ENCODE measurements around the gene TKT.
"Not testable (repeated sequence)": the region's sequence is repeated elsewhere in the genome, so short reads cannot be mapped to it uniquely, and the experiment has no call there.

Gene TKT

DNA sequence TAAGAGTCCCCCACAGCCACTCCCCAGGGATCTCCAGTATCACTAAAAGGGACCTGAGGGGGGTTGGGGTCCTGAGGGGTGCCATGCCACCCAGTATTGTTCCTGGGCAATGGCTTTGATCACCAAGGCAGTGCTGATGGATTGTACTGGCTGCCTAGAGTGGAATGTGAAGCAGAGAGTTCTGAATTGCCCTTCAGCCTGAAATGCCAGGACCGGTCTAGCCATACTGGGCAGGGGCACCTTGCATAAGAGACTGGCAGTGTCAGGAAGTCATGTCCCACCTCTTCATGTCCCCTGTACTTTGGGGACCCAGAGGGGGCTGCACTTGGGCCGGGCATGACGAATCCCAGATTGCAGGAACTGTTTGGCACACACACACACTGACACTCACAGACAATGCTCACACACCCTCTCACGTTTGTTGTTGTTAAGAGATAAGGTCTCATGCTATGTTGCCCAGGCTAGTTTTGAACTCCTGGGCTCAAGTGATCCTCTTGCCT lies 4.5 kb upstream of the TKT start:
- DNase-seq (ENCODE audit: low read depth), result no peak

DNA sequence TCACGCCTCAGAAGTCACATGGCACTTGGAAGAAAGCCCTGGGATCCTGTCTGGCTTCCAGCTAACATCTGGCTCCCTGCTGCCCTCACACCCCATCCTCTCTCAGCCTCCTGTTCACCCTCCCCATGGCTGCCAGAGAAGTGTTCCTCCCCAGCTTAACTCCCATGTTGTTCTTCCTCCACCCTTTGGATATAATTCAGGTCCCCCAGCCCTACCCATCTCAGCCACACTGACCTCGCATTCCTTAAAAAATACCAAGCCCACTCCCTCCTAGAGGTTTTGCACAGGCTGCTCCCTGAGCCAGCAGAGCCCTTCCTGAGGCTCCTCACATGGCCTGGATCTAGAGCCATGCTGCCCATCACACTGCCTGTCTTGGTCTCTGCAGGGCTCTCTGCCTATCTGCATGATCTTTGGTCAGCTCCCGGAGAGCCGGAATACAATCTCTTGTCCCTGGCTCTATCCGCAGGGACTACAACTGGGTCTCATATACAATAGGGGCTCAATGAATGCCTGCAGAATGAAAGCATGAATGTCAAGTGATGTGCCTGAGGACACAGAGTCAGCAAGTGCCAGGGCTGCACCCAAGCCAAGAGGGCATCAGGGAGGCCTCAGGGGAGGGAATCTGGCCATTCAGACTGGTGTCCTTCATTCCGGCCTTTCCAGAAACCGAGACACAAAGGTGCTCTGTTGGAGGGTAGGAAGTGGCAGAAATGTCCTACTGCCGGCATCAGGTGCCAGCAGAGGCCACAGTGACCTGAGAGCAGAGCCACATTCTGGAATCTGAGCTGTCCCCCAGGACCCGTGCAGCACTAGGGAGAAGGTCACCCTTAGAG lies 3.8 kb upstream of the TKT start:
- DNase-seq (ENCODE audit: low read depth), result no peak

DNA sequence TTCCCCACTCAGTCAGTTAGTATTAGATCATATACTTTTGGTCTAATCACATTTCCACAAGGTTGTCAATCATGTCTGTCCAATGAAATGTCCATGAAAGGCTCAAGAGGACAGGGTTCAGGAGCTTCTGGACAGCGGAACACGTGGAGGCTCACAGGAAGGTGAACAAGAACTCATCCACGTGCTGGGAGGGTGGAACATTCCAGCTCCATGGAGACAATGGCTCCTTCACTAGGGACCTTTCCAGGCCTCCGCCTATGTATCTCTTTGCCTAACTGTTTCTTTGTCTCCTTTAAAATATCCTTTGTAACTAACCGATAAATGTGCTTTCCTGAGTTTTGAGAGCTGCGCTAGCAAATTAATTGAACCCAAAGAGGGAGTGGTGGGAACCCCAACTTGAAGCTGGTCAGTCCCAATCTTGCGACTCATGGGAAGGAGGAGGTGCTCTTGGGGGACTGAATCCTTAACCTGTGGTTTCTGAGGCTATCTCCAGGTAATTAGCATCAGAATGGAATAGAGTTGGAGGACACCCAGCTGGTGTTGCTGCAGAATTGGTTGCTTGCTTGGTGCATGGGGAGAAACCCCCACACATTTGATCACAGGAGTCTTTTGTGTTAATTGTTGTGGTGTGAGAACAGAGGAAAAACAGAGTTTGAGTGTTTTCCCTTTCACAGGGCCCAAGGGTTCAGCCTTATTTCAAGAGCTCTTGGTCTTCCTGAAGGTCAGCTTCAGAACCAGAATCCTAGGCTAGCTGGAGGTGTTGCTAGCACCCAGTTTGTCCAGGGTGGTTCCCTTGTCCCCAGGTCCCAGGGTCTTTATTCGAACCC lies 3.0 kb upstream of the TKT start:
- DNase-seq (ENCODE audit: low read depth), result no peak

DNA sequence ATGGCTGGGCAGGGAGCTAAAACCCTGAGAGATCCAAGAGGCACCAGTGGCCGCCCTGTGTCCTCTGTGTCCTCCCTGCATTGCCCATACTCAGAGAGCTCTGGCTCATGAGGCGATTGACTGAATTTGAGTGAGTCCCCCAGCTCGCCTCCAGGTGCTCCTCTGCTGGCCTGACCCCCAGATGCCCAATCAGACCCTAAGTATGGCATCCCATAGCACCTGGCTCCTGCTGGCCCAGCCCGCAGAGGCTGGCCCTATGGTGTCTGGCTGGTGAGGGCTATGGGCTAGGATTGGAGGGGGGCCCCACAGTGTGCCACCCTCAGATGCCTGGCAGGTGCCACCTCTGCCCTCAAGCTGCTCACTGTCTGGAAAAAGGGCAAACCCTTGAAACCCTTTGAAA lies 1.6 kb upstream of the TKT start:
- no peak for DNase-seq (ENCODE audit: low read depth)

DNA sequence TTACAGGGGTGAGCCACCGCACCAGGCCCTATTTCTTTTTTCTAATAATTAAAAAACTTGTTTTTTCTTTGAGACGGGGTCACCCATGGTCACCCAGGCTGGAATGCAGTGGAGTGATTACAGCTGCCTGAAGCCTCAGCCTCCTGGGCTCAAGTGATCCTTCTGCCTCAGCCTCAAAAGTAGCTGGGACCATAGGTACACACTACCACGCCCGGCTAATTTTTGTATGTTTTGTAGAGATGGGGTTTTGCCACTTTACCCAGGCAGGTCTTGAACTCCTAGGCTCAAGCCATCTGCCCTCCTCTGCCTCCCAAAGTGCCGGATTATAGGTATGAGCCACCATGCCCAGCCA lies 858 bp upstream of the TKT start:
- no peak for DNase-seq (ENCODE audit: low read depth)

DNA sequence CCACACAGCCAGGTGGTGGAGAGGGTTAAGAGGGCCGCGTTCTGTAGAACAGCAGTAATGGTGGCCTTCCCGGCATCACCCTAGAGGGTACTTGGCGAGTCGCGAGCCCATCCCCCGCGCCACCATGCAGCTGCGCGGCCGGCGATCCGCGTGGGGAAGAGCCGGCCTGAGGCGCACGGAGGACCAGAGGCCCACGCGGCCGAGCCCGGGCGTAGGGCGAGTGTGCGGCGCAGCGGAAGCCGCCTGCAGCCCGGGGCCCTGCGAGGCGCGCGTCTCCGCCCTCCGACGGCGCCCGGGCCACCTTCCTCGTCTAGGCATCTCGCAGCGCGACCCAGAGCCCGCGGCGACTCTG lies 423 bp downstream of the TKT start:
- peak; percentile 20 for DNase-seq (ENCODE audit: low read depth)

DNA sequence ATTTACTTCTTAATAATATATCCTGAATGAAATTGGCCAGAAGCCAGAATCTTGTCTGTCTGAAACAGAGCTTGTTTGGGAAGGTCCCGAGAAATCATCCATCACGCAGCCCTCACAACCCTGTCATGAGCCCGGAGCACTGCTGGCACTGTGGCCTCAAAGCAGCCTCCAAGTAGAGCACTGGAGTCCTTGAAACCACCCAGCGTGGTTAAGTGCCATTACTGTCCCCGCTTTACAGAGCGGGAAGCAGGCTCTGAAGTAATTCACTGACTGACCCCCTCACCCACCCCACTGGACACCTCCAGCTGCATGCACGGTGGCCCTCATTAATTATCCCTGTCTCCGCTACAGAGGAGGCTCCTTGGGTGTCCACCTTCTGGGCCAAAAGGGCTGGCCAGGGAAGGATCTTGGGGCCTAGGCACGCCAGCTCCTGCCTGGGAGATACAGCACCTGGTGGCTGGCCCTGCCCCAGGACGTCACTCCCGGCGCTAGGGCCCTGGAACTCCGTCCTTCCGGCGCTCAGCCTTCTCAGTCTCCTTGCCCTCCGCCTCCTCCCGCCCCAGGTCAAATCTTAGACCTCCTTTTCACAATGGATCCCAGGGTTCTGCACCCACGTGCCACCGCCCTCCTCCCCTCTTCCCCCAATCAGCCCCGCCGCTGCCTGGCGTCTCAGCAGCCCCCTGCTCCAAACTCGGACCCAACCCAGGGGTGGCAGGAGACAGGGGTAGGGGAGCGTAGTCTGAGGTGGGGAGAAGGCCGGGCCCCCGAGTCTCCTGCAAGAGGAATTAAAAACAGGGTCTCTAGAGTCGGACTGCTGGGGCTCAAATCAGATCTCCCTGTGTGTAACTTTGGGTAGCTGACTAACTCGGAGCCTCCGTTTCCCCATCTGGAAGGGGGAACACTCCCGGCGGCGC lies 1.1 kb downstream of the TKT start:
- DNase-seq (ENCODE audit: low read depth), result peak; percentile 29

DNA sequence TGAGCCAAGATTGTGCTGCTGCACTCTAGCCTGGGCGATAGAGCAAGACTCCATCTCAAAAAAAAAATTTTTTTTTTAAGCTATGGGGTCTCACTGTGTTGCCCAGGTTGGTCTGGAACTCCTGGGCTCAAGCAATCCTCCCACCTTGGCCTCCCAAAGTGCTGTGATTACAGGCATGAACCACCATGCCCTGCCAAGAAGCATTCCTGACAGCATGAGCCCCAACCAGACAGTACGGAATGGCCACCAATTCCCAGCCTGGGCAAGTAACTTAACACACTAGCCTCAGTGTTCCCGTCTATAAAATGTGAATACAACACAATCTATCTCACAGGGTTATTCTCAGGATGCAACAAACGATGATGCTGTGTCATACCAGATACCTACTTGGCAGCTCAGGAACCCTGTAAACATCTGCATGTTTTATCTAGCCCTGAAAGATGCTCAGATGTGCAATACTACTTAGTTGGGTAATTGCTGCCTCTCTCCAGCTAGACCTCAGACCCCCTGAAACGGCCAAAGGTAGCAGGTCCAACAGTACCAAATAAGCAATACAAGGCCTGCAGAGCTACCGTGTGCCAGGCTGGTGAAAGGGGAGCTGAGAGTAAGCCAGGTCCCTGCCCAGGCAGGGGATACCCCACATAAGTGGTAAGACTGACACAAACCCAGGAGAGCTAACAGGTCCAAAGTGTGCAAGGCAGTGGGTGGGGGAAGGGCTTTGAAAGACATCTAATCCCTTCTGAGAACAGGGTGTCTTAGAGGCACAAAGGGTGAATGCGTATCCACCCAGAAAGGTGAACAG lies 1.9 kb downstream of the TKT start:
- DNase-seq (ENCODE audit: low read depth), result no peak

DNA sequence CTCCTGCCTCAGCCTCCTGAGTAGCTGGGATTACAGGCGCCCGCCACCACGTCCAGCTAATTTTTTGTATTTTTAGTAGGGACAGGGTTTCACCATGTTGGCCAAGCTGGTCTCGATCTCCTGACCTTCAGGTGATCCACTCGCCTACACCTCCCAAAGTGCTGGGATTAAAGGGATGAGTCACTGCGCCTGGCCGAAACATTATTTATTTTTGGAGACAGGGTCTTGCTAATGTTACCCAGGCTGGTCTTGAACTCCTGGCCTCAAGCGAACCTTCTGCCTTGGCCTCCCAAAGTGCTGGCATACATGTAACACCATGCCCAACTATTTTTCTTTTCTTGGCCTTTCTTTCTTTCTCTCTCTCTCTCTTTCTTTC lies 2.9 kb downstream of the TKT start:
- not testable (repeated sequence) for DNase-seq (ENCODE audit: low read depth)

DNA sequence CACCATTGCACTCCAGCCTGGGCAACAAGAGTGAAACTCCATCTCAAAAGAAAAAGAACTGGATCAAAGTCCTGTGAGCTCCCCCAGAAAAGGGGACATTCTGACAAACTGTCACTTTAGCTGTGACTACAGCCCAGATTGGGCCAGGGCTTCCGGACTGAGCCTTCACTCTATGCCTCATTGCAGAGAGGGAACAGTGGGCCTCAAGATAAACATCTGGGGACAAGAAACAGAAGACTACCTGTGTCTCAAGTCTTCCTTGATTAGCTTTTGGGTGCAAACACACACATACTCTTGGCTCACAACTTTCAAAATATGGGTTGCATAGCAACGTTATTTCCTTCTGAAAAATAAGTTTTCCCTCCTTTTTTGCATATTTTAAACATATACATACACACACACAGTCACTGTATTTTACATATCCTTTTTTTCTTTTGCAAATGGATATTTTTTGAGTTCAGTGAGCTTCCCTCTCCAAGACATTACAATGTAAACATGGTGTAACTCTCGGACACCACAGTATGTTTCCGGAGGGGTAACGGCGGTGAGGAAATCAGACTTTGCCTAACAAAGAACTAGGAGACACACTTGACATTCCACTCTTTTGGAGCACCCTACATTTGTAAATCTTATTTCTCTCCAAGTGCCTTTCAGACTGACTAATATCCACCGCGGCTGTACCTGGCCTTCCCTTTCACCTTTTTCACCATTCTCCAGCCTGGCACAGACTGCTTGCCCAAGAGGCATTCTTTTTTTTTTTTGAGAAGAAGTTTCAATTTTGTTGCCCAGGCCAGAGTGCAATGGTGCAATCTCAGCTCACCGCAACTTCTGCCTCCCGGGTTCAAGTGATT lies 3.5 kb downstream of the TKT start:
- no peak for DNase-seq (ENCODE audit: low read depth)

DNA sequence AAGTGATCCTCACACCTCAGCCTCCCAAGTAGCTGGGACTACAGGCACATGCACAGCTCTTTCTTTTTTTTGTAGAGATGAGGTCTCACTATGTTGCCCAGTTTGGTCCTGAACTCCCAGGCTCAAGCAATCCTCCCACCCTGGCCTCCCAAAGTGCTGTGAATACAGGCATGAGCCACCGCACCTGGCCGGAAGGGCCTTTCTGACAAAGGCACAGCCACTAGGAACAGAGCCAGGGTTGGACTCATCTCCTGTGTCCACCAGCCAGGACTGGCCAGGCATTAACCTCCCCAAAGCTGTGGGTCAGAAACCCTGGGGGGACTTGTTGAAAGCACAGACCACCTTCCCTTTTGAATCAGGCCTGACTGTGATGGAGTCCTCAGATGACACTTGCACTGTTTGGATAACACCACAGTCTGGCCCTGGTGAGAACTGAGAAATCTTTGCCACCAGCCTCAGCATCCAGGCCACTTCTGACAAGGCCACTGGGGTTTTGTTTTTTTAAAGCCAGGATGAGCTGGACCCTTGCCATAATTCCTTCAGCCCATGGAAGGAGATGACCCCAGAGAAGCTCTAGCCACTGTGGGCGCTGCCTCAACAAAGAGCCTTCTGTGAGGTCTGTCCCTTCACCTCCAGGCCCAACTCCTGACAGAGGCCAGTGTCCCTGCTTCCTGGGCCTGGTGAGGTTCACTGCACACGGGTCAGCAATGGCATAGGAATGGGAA lies 4.8 kb downstream of the TKT start:
- DNase-seq (ENCODE audit: low read depth), result no peak

DNA sequence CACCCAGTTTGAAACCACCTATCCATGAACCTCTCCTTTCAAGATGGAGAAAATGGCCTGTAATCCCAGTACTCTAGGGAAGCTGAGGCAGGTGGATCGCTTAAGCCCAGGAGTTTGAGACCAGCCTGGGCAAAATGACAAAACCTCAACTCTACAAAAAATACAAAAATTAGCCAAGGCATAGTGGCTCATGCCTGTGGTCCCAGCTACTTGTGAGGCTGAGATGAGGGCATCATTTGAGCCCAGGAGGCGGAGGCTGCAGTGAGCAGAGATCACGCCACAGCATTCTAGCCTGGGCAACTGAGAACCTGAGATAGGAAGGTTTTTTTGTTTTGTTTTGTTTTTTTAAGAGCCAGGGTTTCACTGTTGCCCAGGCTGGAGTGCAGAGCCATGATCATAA lies 5.4 kb downstream of the TKT start:
- DNase-seq (ENCODE audit: low read depth), result no peak

DNA sequence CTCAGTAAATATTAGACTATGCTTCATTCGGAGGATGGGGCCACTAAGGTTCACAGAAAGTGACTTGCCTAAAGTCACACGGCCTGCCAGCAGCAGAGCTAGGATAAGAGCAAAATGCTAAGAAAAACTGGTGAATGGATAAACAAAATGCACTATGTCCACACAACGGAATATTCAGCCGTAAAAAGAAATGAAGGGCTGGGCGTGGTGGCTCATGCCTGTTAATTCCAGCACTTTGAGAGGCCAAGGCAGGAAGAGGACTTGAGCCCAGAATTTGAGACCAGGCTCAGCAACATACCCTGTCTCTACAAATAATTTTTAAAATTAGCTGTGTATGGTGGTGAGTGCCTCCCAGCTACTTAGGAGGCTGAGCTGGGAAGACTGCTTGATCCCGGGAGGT lies 7.7 kb downstream of the TKT start:
- DNase-seq (ENCODE audit: low read depth), result no peak

DNA sequence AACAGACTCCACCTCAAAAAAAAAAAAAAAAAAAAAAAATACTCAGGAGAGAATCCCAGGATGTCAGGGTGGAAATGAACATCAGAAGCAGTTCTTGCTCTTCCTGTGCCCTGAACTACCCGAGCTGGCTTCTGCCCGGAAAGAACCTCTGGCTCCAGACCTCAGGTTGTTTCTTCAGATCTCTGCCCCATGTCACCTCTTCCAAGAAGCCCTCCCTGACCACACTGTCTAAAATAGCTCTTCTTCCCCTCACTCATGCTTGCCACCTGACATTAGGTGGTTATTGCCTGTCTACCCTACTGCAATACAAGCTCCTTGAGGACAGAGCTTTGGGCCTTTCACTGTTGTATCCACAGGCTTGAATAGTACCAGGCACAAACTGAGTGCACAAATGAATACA lies 8.2 kb downstream of the TKT start:
- no peak for DNase-seq (ENCODE audit: low read depth)

DNA sequence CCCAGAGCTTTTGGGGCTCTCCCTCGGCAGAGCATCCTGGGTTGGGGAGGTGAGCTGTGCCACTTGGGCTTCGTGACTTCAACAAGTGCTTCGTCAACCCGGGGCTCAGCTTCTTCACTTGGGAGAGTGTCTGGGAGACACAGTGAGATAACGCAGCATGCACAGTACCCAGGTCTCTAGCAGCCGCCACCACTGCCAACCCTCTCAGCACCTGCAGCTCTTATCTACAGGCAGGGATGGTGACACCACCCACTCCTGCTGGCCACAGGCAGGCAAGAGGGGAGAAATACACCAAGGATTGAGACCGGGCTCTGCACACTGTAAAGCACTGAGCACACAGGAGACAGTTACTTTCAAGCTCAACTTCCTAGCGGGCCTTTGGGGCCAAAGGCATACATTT lies 11.6 kb downstream of the TKT start:
- no peak for DNase-seq (ENCODE audit: low read depth)

DNA sequence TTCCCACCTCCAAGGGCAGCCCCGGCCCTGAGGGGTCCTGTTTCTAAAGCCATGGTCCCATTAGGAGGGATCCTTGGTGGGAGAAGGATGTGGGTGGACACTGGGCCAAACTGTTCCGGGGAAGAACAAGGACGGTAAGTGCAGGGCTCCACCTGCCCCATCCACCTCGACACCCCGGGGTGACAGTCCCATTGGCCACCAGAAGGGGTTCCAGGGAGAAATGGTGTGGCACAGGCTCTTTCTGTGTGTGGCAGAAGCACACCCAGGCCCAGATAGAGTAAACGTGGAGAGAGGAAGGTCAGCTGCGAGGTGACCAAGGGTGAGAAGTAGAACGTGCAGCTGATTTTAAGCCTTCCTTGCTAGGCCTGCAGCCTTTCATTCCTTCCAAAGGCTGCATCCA lies 12.0 kb downstream of the TKT start:
- DNase-seq (ENCODE audit: low read depth), result no peak

DNA sequence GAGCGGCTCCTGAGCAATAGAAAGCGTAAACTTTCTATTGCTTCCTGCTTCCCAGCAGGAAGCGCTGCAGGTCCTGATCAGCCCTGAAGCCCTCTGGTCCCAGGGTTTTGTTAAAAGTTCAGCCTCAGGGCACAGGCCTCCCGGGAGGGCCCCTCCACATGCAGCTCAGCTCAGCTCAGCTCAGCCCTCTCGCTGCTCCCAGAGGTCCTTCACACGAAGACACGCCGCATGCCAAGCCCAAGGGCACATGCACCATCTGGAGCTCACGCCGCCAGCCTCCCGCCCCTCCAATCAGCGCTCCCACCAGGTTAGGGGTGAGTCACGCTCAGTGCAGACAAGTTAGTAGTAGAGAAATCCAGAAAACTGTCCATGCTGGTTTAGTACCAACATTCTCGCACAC lies 12.7 kb downstream of the TKT start:
- DNase-seq (ENCODE audit: low read depth), result no peak

DNA sequence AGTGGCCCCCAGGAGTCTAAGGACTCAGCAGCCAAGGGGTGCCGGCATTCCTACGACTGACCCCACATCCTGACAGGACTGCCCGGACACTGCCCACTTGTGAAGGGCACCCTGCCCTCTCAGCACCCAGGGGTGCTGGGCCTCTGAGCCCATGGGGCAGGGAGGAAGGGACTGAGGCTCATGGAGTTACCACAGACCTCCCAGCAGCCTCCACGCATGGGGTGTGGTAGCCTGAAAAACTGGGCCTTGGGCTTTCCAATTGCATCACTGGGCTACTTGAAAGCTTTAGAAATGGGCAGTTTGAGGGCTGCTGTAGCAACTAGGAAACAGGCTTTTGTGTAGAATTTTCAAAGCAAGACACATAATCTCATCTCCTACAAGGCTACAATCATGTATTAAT lies 13.2 kb downstream of the TKT start:
- DNase-seq (ENCODE audit: low read depth), result no peak

DNA sequence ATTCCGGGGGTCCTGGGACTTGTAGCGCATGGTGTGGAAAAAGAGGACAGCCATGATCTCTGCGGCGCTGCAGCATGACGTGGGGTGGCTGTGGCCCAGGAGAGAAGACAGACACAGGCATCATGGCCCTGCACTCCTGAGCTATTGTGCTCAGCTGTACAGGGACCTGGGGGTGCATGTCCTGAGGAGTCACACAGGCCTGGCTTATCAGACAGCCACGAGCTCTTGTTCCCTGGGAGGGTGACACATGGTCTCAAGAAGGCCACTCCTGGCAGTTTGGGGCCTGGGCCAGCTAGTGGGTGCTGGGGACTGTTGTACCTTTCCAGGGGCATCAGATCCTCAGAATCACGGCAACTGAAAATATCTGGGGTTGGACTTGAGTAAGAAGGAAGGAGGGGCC lies 13.7 kb downstream of the TKT start:
- no peak for DNase-seq (ENCODE audit: low read depth)

Measured in activated T-helper 1 cell treated with Interleukin-2 at 50 U/mL for 16 hours (primary cell).